Calu3 (cell line): ENCODE measurements around the gene CACTIN. TPM values are rescaled to one million over a fixed set of nuclear protein-coding genes. Genes with fewer than 3 reads are reported as not detected.

Experiments
- BruUV-seq: library from RNA; stranded (reverse); fragments of 400-500 nt; replicated peaks from 2 replicates; lab custom pipeline; 2021; lab: Mats Ljungman, UMichigan
- CTCF ChIA-PET: fragments of 300-600 bp; sonication (Branson Sonifier 250); formaldehyde crosslinking; loops from one replicate; lab custom pipeline; 2022; ENCODE audit warnings: antibody characterized with exemption; lab: Charles Lee
- DNase-seq: peaks from one replicate; pipeline ENCODE4 v3.0.0; 2022
- H3K27ac Mint-ChIP-seq: one replicate; pipeline ENCODE4 v1.8.0; 2022; ENCODE audit warnings: mixed read lengths; ENCODE audit not compliant: unreplicated experiment
- H3K27me3 Mint-ChIP-seq: one replicate; pipeline ENCODE4 v1.8.0; 2022; ENCODE audit warnings: mixed read lengths; ENCODE audit not compliant: unreplicated experiment
- H3K36me3 Mint-ChIP-seq: one replicate; pipeline ENCODE4 v1.8.0; 2022; ENCODE audit warnings: mild to moderate bottlenecking, moderate library complexity, mixed read lengths; ENCODE audit not compliant: insufficient read depth, unreplicated experiment
- H3K4me1 Mint-ChIP-seq: one replicate; pipeline ENCODE4 v1.8.0; 2022; ENCODE audit warnings: mild to moderate bottlenecking, low read depth, mixed read lengths; ENCODE audit not compliant: unreplicated experiment
- H3K4me3 Mint-ChIP-seq: one replicate; pipeline ENCODE4 v1.8.0; 2022; ENCODE audit warnings: mild to moderate bottlenecking, low read depth, moderate library complexity, mixed read lengths; ENCODE audit not compliant: unreplicated experiment
- H3K9me3 Mint-ChIP-seq: one replicate; pipeline ENCODE4 v1.8.0; 2022; ENCODE audit warnings: low read depth, mixed read lengths; ENCODE audit not compliant: unreplicated experiment
- intact Hi-C: fragments of 100-400 bp; cut with micrococcal nuclease; formaldehyde crosslinking; loops from one replicate; pipeline ENCODE4 v1.10.0; 2022; ENCODE audit not compliant: unreplicated experiment
- total RNA-seq: library from RNA; stranded (reverse); gene quantifications from 2 replicates; pipeline ENCODE4 v1.2.3, GENCODE V29; 2022
- TF ChIP-seq, protein P1 (sequence below): fragments of 200-600 bp; IDR thresholded peaks from one replicate; pipeline ENCODE4 v1.8.0; 2022; ENCODE audit warnings: antibody characterized with exemption; ENCODE audit not compliant: unreplicated experiment

Gene CACTIN
- total RNA-seq, 1 experiment from 2014 or later: 21.4 TPM

- no peak for DNase-seq
- Mint-ChIP-seq H3K36me3 (peaks cover 32% of the 10 kb centered on the region), H3K27me3 (no peaks in the 10 kb centered on the region), H3K9me3 (no peaks in the 10 kb centered on the region), H3K27ac (peak overlapping the region; percentile 96), H3K4me3 (peak overlapping the region; percentile 99), H3K4me1 (no peaks in the 10 kb centered on the region)
- no TSS peak for BruUV-seq
- intact Hi-C loops: no loop called here
- TF ChIP-seq, protein P1, sequence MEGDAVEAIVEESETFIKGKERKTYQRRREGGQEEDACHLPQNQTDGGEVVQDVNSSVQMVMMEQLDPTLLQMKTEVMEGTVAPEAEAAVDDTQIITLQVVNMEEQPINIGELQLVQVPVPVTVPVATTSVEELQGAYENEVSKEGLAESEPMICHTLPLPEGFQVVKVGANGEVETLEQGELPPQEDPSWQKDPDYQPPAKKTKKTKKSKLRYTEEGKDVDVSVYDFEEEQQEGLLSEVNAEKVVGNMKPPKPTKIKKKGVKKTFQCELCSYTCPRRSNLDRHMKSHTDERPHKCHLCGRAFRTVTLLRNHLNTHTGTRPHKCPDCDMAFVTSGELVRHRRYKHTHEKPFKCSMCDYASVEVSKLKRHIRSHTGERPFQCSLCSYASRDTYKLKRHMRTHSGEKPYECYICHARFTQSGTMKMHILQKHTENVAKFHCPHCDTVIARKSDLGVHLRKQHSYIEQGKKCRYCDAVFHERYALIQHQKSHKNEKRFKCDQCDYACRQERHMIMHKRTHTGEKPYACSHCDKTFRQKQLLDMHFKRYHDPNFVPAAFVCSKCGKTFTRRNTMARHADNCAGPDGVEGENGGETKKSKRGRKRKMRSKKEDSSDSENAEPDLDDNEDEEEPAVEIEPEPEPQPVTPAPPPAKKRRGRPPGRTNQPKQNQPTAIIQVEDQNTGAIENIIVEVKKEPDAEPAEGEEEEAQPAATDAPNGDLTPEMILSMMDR: no peak
- CTCF ChIA-PET: no interaction called here
Measured at GRCh38 chr19:3625996-3626472, 556 bp downstream of the CACTIN start.

GRCh38 chr19:3623716-3624115 is 2.9 kb downstream of the CACTIN start:
- H3K4me3 Mint-ChIP-seq: no peak overlapping the region
- H3K27ac Mint-ChIP-seq: no peak overlapping the region
- H3K27me3 Mint-ChIP-seq: no peaks in the 10 kb centered on the region
- intact Hi-C loops: no loop called here
- no peaks in the 10 kb centered on the region for H3K4me1 Mint-ChIP-seq
- H3K36me3 Mint-ChIP-seq: peaks cover 36% of the 10 kb centered on the region
- no peak for DNase-seq
- H3K9me3 Mint-ChIP-seq: no peaks in the 10 kb centered on the region
- CTCF ChIA-PET: no interaction called here
- no TSS peak for BruUV-seq
- TF ChIP-seq, protein P1: no peak

DNA sequence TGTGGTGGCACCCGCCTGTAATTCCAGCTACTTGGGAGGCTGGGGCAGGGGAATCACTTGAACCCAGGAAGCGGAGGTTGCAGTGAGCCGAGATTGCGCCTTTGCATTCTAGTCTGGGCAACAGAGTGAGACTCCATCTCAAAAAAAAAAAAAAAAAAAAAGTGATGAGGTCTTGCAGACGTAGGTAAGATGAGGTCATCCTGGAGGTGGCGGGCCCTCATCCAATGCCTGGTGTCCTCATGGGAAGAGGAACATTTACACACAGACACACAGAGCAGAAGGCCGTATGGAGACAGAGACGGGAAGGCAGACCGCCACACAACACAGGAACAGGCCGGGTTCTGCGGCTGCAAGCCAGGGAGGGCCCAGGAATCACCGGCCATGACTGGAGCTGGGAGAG is 4.4 kb downstream of the CACTIN start:
- intact Hi-C loops: no loop called here

GRCh38 chr19:3621689-3622088 is 4.9 kb downstream of the CACTIN start:
- no TSS peak for BruUV-seq
- TF ChIP-seq, protein P1: no peak

More for the DNA sequence above, 4.4 kb downstream of the CACTIN start:
- Mint-ChIP-seq H3K27ac (no peak overlapping the region), H3K36me3 (peaks cover 34% of the 10 kb centered on the region), H3K27me3 (no peaks in the 10 kb centered on the region), H3K4me3 (no peak overlapping the region), H3K9me3 (no peaks in the 10 kb centered on the region), H3K4me1 (no peaks in the 10 kb centered on the region)
- TF ChIP-seq, protein P1: no peak
- CTCF ChIA-PET: no interaction called here
- no peak for DNase-seq
- no TSS peak for BruUV-seq

More at GRCh38 chr19:3621689-3622088, 4.9 kb downstream of the CACTIN start:
- Mint-ChIP-seq H3K27ac (no peak overlapping the region), H3K4me3 (no peak overlapping the region), H3K4me1 (no peaks in the 10 kb centered on the region), H3K27me3 (no peaks in the 10 kb centered on the region), H3K36me3 (peaks cover 29% of the 10 kb centered on the region), H3K9me3 (no peaks in the 10 kb centered on the region)
- CTCF ChIA-PET: no interaction called here
- DNase-seq: no peak
- intact Hi-C loops: no loop called here
